AG04450 (cell line): ENCODE data around the gene ADAMTS6. TPM values are rescaled to one million over a fixed set of nuclear protein-coding genes. Genes with fewer than 3 reads are reported as not detected.

ENCODE experiments used
- CTCF ChIA-PET: fragments of 300-600, 350-600 bp; formaldehyde crosslinking; extraction: SDS; loops from one replicate; lab custom pipeline; 2022; ENCODE audit warnings: antibody characterized with exemption, inconsistent platforms; lab: Charles Lee
- POLR2A ChIA-PET: fragments of 350-600 bp; formaldehyde crosslinking; extraction: SDS; loops from one replicate; lab custom pipeline; 2021; ENCODE audit warnings: antibody characterized with exemption, inconsistent platforms; lab: Yijun Ruan, JAX
- DNase-seq: peaks from one replicate; pipeline ENCODE4 v3.0.0-alpha.2; 2011; ENCODE audit warnings: low read depth, low spot score
- H3K27ac ChIP-seq: one replicate; pipeline ENCODE4 v1.5.1; 2012; ENCODE audit warnings: low read depth, low read length, control low read depth
- H3K27me3 ChIP-seq: one replicate; pipeline ENCODE4 v1.6.0; 2012; ENCODE audit warnings: low read length; ENCODE audit not compliant: control insufficient read depth, insufficient read depth
- H3K4me3 ChIP-seq: 2 replicates; pipeline ENCODE4 v1.5.1; 2011; ENCODE audit warnings: mild to moderate bottlenecking, low read depth, low read length, control low read depth
- H3K9me3 ChIP-seq: 2 replicates; pipeline ENCODE4 v1.5.1; 2012; ENCODE audit warnings: low read length; ENCODE audit not compliant: control insufficient read depth, insufficient read depth
- CTCF ChIP-seq: IDR thresholded peaks from 2 replicates; pipeline ENCODE4 v1.5.1; 2011; ENCODE audit warnings: low read depth, low read length, control low read depth, inconsistent platforms
- polyA plus RNA-seq: library from polyadenylated mRNA; depleted of rRNA; stranded (reverse); fragments of >200 nt; gene quantifications from 2 replicates; pipeline ENCODE4 v1.2.3, GENCODE V29; 2011

ADAMTS6 gene
- polyA plus RNA-seq, 1 experiment: 22.5 TPM

DNA sequence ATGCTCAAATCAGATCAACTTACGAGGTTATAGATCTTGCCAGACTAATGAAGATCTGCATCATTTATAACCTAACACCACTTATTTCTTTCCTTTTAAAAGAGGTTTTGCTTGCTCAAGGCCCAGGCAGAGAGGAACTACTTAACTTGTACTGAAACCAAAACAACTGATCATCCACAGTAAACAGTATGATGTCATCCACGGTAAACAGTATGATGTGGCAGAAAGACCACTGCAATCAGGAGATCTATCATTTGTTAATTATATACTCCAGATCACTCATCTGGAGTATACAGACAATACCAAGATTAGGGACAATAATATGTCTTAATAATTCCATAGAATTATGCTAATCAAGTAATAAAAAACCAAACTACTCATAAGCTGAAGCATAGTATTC lies 116.8 kb downstream of the ADAMTS6 start:
- no peak for TF ChIP-seq CTCF
- ChIA-PET POLR2A (interaction anchor here (0.8 kb wide), 1 partner anchor 51 kb away, joined by 4 read pairs; no protein-coding TSS in a partner anchor), CTCF (interaction anchor here (0.7 kb wide), 1 partner anchor 58 kb away, joined by 4 read pairs; no protein-coding TSS in a partner anchor)
- no peaks in the 10 kb centered on the region for H3K9me3 ChIP-seq
- no peak overlapping the region for H3K27ac ChIP-seq
- no peak overlapping the region for H3K4me3 ChIP-seq
- no peaks in the 10 kb centered on the region for H3K27me3 ChIP-seq
- no peak for DNase-seq

DNA sequence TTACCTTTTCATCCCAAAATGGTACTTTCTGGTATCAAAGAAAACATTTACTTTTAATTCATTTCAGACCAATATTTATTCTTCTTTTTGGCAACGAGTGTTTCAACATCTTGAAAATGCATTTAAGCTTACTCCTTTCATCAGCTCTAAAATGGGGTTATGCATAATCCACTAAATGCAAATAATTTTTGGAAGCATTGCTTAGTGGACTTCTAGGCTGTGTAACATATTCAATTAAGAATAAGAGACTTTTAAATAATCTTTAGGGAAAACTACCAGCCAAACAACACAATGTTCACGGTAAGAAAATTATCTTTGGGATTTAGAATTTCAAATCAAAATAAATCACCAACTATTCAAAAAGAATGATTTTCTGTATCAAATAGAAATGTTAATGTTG lies 118.2 kb downstream of the ADAMTS6 start:
- ChIA-PET POLR2A (no interaction called here), CTCF (interaction anchor here (0.6 to 1.2 kb wide), 3 partner anchors 13 to 405 kb away, joined by 3 to 5 read pairs (median 3); no protein-coding TSS in a partner anchor)
- no peaks in the 10 kb centered on the region for H3K27me3 ChIP-seq
- DNase-seq: no peak
- H3K27ac ChIP-seq: no peak overlapping the region
- H3K4me3 ChIP-seq: no peak overlapping the region
- H3K9me3 ChIP-seq: no peaks in the 10 kb centered on the region
- TF ChIP-seq CTCF: no peak

DNA sequence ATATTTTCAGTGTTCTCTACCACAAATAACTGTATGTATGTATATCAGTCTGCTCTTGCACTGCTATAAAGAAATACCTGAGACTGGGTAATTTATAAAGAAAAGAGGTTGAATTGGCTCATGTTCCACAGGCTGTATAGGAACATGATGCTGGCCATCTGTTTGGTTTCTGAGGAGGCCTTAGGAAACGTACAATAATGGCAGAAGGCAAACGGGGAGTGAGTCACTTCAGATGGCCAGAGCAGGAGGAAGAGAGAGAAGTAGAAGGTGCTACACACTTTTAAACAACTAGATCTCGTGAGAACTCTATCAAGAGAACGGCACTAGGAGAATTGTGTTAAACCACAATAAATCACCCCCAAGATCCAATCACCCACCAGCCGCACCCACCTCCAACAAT lies 121.7 kb downstream of the ADAMTS6 start:
- no peak overlapping the region for H3K4me3 ChIP-seq
- no peak for DNase-seq
- H3K27me3 ChIP-seq: no peaks in the 10 kb centered on the region
- no peaks in the 10 kb centered on the region for H3K9me3 ChIP-seq
- POLR2A ChIA-PET: no interaction called here
- no peak overlapping the region for H3K27ac ChIP-seq
- CTCF ChIA-PET: no interaction called here
- TF ChIP-seq CTCF: no peak

- Histone ChIP-seq H3K9me3 (no peaks in the 10 kb centered on the region), H3K4me3 (no peak overlapping the region), H3K27ac (no peak overlapping the region), H3K27me3 (no peaks in the 10 kb centered on the region)
- ChIA-PET CTCF (no interaction called here), POLR2A (no interaction called here)
- TF ChIP-seq CTCF: no peak
- no peak for DNase-seq
Measured at GRCh38 chr5:65359569-65359968, 122.2 kb downstream of the ADAMTS6 start.

- DNase-seq: no peak
- CTCF ChIA-PET: interaction anchor here (0.9 kb wide), 1 partner anchor 14 kb away, joined by 3 read pairs; no protein-coding TSS in a partner anchor
- no peak for TF ChIP-seq CTCF
- no peaks in the 10 kb centered on the region for H3K9me3 ChIP-seq
- H3K27ac ChIP-seq: no peak overlapping the region
- POLR2A ChIA-PET: no interaction called here
- no peak overlapping the region for H3K4me3 ChIP-seq
- H3K27me3 ChIP-seq: no peaks in the 10 kb centered on the region
Measured at GRCh38 chr5:65356274-65356673, 125.4 kb downstream of the ADAMTS6 start.
